Measurements from ENCODE around the gene CFAP221. TPM values are rescaled to one million over a fixed set of nuclear protein-coding genes. Genes with fewer than 3 reads are reported as not detected.

The CFAP221 gene
- total and polyA plus RNA-seq, 7 experiments from 2014 or later = not detected

DNA sequence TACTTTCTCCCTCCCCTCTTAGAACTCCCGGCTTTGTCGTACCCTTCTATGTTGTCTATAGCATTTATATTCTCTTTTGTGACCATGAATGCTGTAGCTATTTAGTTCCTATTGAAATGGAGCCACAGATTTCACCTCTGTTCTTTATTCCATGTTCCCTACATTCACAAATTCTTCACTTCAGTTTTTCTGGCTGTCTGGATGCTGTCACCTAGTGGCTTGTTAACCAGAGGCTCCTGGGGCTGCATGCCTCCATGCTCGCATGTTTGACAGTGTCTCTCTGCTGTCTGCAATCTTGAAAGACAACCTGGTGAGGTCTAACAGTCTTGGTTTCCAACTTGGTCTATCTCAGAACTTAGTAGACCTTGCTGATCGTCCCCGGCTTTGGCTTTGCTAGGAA, 48.2 kb downstream of the CFAP221 start:
- H3K27ac ChIP-seq (ENCODE audit: low read depth, low read length) = no peak overlapping the region
- Mint-ChIP-seq H3K27me3 (peaks cover 0 to 25% (median 18%) of the 10 kb centered on the region in 5 donors), H3K9me3 (no peaks in the 10 kb centered on the region), H3K4me3 (no peak overlapping the region), H3K27ac (no peak overlapping the region), H3K36me3 (no peaks in the 10 kb centered on the region), H3K4me1 (no peaks in the 10 kb centered on the region)
- ATAC-seq = no peak
- no peak overlapping the region for H3K4me3 ChIP-seq (ENCODE audit: low read length)
- POLR2A ChIA-PET = no interaction called here
- CTCF ChIA-PET = no interaction called here
- H3K27me3 ChIP-seq (ENCODE audit: control insufficient read depth in 2 of 2, insufficient read depth in 2 of 2, low read length in 2 of 2) = no peaks in the 10 kb centered on the region
- H3K4me1 ChIP-seq (ENCODE audit: control insufficient read depth in 2 of 2, insufficient read depth in 2 of 2, low read length in 2 of 2) = no peaks in the 10 kb centered on the region
- H3K36me3 ChIP-seq (ENCODE audit: control insufficient read depth in 2 of 3, insufficient read depth in 3 of 3, low read length in 3 of 3) = no peaks in the 10 kb centered on the region
- no peak for DNase-seq
- no peaks in the 10 kb centered on the region for H3K9me3 ChIP-seq (ENCODE audit: control insufficient read depth in 2 of 3, low read length in 3 of 3)
- intact Hi-C loops (cut with micrococcal nuclease) = no loop called here

DNA sequence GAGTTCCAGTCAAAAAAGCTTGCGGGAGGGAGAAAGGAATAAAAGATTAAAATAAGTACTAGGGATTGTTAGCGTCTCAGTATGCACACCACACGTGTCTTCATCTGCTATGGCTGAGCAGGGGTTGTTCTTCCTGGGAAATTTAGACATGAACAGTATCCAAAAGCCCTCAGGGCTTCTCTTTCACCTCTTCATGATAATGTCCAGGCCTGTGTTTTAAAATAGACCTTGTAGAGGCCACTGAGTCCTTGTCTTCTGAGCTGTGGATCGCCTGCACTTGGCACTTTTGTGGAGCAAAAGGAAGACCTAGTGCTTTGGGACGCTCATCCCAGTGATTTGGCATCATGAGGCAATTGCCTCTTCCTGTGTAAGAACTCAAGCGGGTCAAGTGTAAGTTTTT, 52.4 kb downstream of the CFAP221 start:
- no peak for DNase-seq
- Mint-ChIP-seq H3K36me3 (no peaks in the 10 kb centered on the region), H3K9me3 (no peaks in the 10 kb centered on the region)

DNA sequence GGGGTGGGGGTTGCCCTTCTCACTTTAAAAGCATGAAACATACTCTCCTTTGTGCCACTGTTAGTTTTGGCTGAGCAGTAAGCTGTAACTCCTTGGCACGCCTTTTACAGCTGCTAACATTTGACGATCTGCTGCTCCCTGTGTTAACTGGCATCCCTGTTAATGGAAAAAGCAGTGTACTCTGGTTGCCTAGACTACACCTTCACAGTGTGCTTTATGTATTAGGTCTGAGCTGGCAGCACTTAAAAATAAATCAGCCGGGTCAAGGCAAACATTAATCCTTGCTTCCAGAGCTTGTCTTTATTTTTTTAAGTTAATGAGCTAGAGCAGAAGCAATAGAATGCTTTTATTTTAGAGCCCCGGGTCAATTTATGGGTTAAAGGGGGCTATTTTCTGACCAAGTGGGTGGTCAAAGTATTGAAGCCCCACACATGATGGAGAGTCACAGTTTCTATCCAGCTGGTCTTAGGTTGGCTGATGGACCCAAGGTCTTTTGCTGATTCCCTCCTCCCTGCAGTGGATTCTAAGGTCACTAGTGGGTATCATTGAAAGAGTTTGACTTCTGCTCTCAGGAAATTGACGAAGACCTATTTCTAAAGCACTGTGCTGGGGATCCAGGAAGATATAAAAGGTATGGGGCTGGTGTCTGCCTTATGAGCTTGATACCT, 54.5 kb downstream of the CFAP221 start:
- Mint-ChIP-seq H3K36me3 (no peaks in the 10 kb centered on the region), H3K9me3 (no peaks in the 10 kb centered on the region), H3K4me3 (no peak overlapping the region), H3K27me3 (peaks cover 0 to 9% (median 3%) of the 10 kb centered on the region in 5 donors), H3K27ac (no peak overlapping the region), H3K4me1 (peaks cover 0 to 1% (median 0%) of the 10 kb centered on the region in 7 donors)
- ATAC-seq (no peak), DNase-seq (no peak)
- H3K4me3 ChIP-seq (ENCODE audit: low read length) = no peak overlapping the region
- H3K27me3 ChIP-seq (ENCODE audit: control insufficient read depth in 2 of 2, insufficient read depth in 2 of 2, low read length in 2 of 2) = no peaks in the 10 kb centered on the region
- H3K9me3 ChIP-seq (ENCODE audit: control insufficient read depth in 2 of 3, low read length in 3 of 3) = no peaks in the 10 kb centered on the region
- no peaks in the 10 kb centered on the region for H3K4me1 ChIP-seq (ENCODE audit: control insufficient read depth in 2 of 2, insufficient read depth in 2 of 2, low read length in 2 of 2)
- no peak overlapping the region for H3K27ac ChIP-seq (ENCODE audit: low read depth, low read length)
- CTCF ChIA-PET = no interaction called here
- intact Hi-C loops (cut with micrococcal nuclease) = no loop called here
- H3K36me3 ChIP-seq (ENCODE audit: control insufficient read depth in 2 of 3, insufficient read depth in 3 of 3, low read length in 3 of 3) = no peaks in the 10 kb centered on the region
- POLR2A ChIA-PET = no interaction called here

More for the DNA sequence above, 52.4 kb downstream of the CFAP221 start:
- H3K36me3 ChIP-seq (ENCODE audit: control insufficient read depth in 2 of 3, insufficient read depth in 3 of 3, low read length in 3 of 3) = no peaks in the 10 kb centered on the region
- H3K27me3 ChIP-seq (ENCODE audit: control insufficient read depth in 2 of 2, insufficient read depth in 2 of 2, low read length in 2 of 2) = no peaks in the 10 kb centered on the region
- ATAC-seq = no peak
- intact Hi-C loops (cut with micrococcal nuclease) = no loop called here
- no peaks in the 10 kb centered on the region for H3K9me3 ChIP-seq (ENCODE audit: control insufficient read depth in 2 of 3, low read length in 3 of 3)
- Mint-ChIP-seq H3K4me1 (peaks cover 0 to 1% (median 0%) of the 10 kb centered on the region in 7 donors), H3K27me3 (peaks cover 0 to 11% (median 4%) of the 10 kb centered on the region in 5 donors), H3K4me3 (no peak overlapping the region), H3K27ac (no peak overlapping the region)
- no peak overlapping the region for H3K4me3 ChIP-seq (ENCODE audit: low read length)
- ChIA-PET POLR2A (no interaction called here), CTCF (no interaction called here)
- H3K4me1 ChIP-seq (ENCODE audit: control insufficient read depth in 2 of 2, insufficient read depth in 2 of 2, low read length in 2 of 2) = no peaks in the 10 kb centered on the region
- H3K27ac ChIP-seq (ENCODE audit: low read depth, low read length) = no peak overlapping the region

DNA sequence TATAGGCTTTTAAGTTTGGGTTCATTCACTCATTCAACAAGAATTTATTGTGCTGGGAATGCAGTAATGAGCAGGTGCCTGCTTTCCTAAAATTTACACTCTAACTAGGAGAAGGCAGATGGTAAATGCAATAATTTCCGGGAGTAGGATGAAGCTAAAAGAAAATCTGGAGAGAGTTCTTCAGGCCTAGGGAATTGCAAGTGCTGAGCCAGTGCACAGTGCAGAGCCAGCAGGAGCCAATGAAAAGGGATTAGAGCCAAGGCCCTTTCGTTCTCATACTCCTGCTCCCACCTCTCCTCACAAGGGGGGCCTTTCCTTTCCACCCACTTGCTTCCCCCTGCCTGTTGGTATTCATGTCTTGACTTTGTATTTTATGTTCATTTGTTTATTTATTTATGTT, 55.1 kb downstream of the CFAP221 start:
- Mint-ChIP-seq H3K27ac (no peak overlapping the region), H3K4me3 (no peak overlapping the region), H3K36me3 (no peaks in the 10 kb centered on the region), H3K9me3 (no peaks in the 10 kb centered on the region), H3K4me1 (peaks cover 0 to 1% (median 0%) of the 10 kb centered on the region in 7 donors), H3K27me3 (peaks cover 0 to 9% (median 3%) of the 10 kb centered on the region in 5 donors)
- DNase-seq = no peak
- intact Hi-C loops (cut with micrococcal nuclease) = no loop called here
- H3K27me3 ChIP-seq (ENCODE audit: control insufficient read depth in 2 of 2, insufficient read depth in 2 of 2, low read length in 2 of 2) = no peaks in the 10 kb centered on the region
- no peaks in the 10 kb centered on the region for H3K36me3 ChIP-seq (ENCODE audit: control insufficient read depth in 2 of 3, insufficient read depth in 3 of 3, low read length in 3 of 3)
- no peaks in the 10 kb centered on the region for H3K4me1 ChIP-seq (ENCODE audit: control insufficient read depth in 2 of 2, insufficient read depth in 2 of 2, low read length in 2 of 2)
- H3K4me3 ChIP-seq (ENCODE audit: low read length) = no peak overlapping the region
- no peak for ATAC-seq
- no peak overlapping the region for H3K27ac ChIP-seq (ENCODE audit: low read depth, low read length)
- H3K9me3 ChIP-seq (ENCODE audit: control insufficient read depth in 2 of 3, low read length in 3 of 3) = no peaks in the 10 kb centered on the region
- POLR2A ChIA-PET = no interaction called here
- CTCF ChIA-PET = no interaction called here

DNA sequence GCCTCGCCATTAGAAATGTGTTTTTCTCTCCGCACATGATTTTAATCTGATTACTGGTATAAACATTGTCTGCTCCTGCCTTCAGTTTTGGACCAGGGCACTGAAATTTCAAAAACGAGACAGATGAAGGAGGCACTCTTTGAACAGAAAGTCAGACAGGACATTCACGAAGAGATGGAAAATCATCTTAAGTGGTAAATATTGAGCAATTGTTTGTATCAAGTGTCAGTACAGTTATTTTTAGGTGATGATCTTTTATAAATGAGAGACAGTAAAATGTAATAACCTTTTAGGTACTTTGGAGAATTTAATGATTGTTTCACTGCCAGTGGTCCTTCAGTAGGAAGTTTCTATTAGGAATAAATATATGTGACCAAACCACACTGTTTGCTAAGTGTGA, 60.8 kb downstream of the CFAP221 start:
- no peaks in the 10 kb centered on the region for H3K27me3 ChIP-seq (ENCODE audit: control insufficient read depth in 2 of 2, insufficient read depth in 2 of 2, low read length in 2 of 2)
- Mint-ChIP-seq H3K36me3 (no peaks in the 10 kb centered on the region), H3K4me3 (no peak overlapping the region), H3K27ac (no peak overlapping the region), H3K27me3 (peaks cover 15 to 49% (median 24%) of the 10 kb centered on the region in 5 donors), H3K9me3 (no peaks in the 10 kb centered on the region), H3K4me1 (peaks cover 0 to 1% (median 0%) of the 10 kb centered on the region in 7 donors)
- ChIA-PET CTCF (no interaction called here), POLR2A (no interaction called here)
- no peaks in the 10 kb centered on the region for H3K36me3 ChIP-seq (ENCODE audit: control insufficient read depth in 2 of 3, insufficient read depth in 3 of 3, low read length in 3 of 3)
- H3K4me1 ChIP-seq (ENCODE audit: control insufficient read depth in 2 of 2, insufficient read depth in 2 of 2, low read length in 2 of 2) = no peaks in the 10 kb centered on the region
- H3K27ac ChIP-seq (ENCODE audit: low read depth, low read length) = no peak overlapping the region
- H3K4me3 ChIP-seq (ENCODE audit: low read length) = no peak overlapping the region
- intact Hi-C loops (cut with micrococcal nuclease) = no loop called here
- ATAC-seq (no peak), DNase-seq (no peak)
- no peaks in the 10 kb centered on the region for H3K9me3 ChIP-seq (ENCODE audit: control insufficient read depth in 2 of 3, low read length in 3 of 3)

DNA sequence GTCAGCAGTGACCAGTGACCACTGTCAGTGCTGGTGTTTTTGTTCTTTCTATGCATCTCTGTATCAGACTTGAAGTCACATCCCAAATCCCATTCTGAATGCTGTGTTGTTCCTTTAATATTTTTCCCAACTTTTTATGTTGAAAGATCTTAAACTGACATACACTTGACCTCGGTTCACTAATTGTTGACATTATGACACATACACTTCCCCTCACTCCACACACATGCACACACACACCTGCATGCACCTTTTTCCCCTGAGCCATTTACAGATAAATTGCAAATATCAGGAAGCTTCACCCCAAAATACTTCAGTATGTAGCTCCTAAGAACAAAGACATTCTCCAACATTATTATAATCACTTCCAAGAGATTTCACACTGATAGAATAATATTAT, 62.4 kb downstream of the CFAP221 start:
- ChIA-PET CTCF (no interaction called here), POLR2A (no interaction called here)
- H3K36me3 ChIP-seq (ENCODE audit: control insufficient read depth in 2 of 3, insufficient read depth in 3 of 3, low read length in 3 of 3) = no peaks in the 10 kb centered on the region
- Mint-ChIP-seq H3K36me3 (no peaks in the 10 kb centered on the region), H3K27me3 (peaks cover 18 to 59% (median 30%) of the 10 kb centered on the region in 5 donors), H3K9me3 (peaks cover 0 to 5% (median 0%) of the 10 kb centered on the region in 11 donors), H3K4me1 (no peaks in the 10 kb centered on the region), H3K27ac (no peak overlapping the region), H3K4me3 (no peak overlapping the region)
- no peak overlapping the region for H3K4me3 ChIP-seq (ENCODE audit: low read length)
- intact Hi-C loops (cut with micrococcal nuclease) = no loop called here
- ATAC-seq (no peak), DNase-seq (no peak)
- no peaks in the 10 kb centered on the region for H3K9me3 ChIP-seq (ENCODE audit: control insufficient read depth in 2 of 3, low read length in 3 of 3)
- H3K4me1 ChIP-seq (ENCODE audit: control insufficient read depth in 2 of 2, insufficient read depth in 2 of 2, low read length in 2 of 2) = no peaks in the 10 kb centered on the region
- H3K27ac ChIP-seq (ENCODE audit: low read depth, low read length) = no peak overlapping the region
- no peaks in the 10 kb centered on the region for H3K27me3 ChIP-seq (ENCODE audit: control insufficient read depth in 2 of 2, insufficient read depth in 2 of 2, low read length in 2 of 2)

DNA sequence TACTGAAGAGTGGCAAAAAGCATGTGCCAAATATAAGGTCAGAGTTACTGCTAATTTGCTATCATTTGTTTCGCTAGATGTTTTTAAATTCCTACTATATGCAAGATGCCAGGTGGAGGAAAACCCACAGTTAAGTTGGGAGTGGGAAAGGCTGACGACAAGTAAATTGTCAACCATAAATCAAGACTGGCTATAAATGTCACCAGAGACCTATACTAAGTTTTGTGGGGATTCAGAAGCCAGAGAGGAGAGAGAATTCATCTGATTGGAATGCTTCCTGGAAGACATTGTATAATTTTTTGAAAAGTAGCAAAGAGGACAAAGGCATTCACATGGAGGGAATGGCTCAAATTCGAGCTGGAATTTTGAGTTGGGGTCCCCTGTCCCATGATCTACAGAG, 64.3 kb downstream of the CFAP221 start:
- H3K36me3 Mint-ChIP-seq = peaks cover 0 to 5% (median 0%) of the 10 kb centered on the region in 5 donors
- no peak overlapping the region for H3K27ac Mint-ChIP-seq
- no peak overlapping the region for H3K4me3 ChIP-seq (ENCODE audit: low read length)
- intact Hi-C loops (cut with micrococcal nuclease) = no loop called here
- no peaks in the 10 kb centered on the region for H3K36me3 ChIP-seq (ENCODE audit: control insufficient read depth in 2 of 3, insufficient read depth in 3 of 3, low read length in 3 of 3)
- H3K27ac ChIP-seq (ENCODE audit: low read depth, low read length) = no peak overlapping the region
- DNase-seq (no peak), ATAC-seq (no peak)
- POLR2A ChIA-PET = no interaction called here
- H3K9me3 Mint-ChIP-seq = peaks cover 0 to 24% (median 4%) of the 10 kb centered on the region in 11 donors
- H3K4me3 Mint-ChIP-seq = no peak overlapping the region
- no peaks in the 10 kb centered on the region for H3K4me1 ChIP-seq (ENCODE audit: control insufficient read depth in 2 of 2, insufficient read depth in 2 of 2, low read length in 2 of 2)
- no peaks in the 10 kb centered on the region for H3K27me3 ChIP-seq (ENCODE audit: control insufficient read depth in 2 of 2, insufficient read depth in 2 of 2, low read length in 2 of 2)
- CTCF ChIA-PET = no interaction called here
- H3K27me3 Mint-ChIP-seq = peaks cover 15 to 55% (median 36%) of the 10 kb centered on the region in 5 donors
- H3K4me1 Mint-ChIP-seq = no peaks in the 10 kb centered on the region
- peaks cover 0 to 6% (median 0%) of the 10 kb centered on the region in 3 experiments for H3K9me3 ChIP-seq (ENCODE audit: control insufficient read depth in 2 of 3, low read length in 3 of 3)
